SK-N-SH (cell line): Measurements from ENCODE around the gene GRM8.

Experiments
- POLR2AphosphoS5 ChIP-seq: IDR thresholded peaks from 2 replicates; pipeline ENCODE4 v1.6.1; 2012; ENCODE audit warnings: low read depth, low read length
- RAD21 ChIP-seq: IDR thresholded peaks from 2 replicates; pipeline ENCODE4 v1.6.1; 2012; ENCODE audit warnings: mild to moderate bottlenecking, low read length
- TF ChIP-seq, protein P1 (sequence below): fragments of 200-600 bp; sonication (generic); IDR thresholded peaks from 2 replicates; pipeline ENCODE4 v1.6.1; 2017; ENCODE audit warnings: antibody characterized with exemption, mild to moderate bottlenecking, moderate library complexity

DNA sequence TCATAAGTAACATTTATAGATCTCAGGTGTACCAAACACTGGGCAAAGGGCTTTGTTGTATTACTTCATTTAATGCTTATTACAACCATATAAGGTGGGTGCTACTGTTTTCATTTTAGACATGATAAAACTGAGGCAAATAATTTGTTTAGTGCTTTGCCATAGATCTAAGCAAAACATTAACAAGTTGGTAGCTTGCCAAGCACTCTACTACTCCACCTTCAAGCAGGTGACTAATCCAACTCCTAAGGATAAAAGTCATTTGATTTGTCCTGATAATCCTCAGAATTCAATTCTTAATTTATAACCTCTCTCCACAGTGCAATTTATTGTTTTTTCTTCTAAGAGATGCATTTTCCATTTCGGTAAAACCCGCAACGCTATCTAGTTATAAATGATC is 646.4 kb downstream of the GRM8 start:
- TF ChIP-seq, protein P1, sequence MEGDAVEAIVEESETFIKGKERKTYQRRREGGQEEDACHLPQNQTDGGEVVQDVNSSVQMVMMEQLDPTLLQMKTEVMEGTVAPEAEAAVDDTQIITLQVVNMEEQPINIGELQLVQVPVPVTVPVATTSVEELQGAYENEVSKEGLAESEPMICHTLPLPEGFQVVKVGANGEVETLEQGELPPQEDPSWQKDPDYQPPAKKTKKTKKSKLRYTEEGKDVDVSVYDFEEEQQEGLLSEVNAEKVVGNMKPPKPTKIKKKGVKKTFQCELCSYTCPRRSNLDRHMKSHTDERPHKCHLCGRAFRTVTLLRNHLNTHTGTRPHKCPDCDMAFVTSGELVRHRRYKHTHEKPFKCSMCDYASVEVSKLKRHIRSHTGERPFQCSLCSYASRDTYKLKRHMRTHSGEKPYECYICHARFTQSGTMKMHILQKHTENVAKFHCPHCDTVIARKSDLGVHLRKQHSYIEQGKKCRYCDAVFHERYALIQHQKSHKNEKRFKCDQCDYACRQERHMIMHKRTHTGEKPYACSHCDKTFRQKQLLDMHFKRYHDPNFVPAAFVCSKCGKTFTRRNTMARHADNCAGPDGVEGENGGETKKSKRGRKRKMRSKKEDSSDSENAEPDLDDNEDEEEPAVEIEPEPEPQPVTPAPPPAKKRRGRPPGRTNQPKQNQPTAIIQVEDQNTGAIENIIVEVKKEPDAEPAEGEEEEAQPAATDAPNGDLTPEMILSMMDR = no peak
- TF ChIP-seq RAD21 (no peak), POLR2AphosphoS5 (no peak)
